Measurements from ENCODE around the gene LRBA.
"Not testable (repeated sequence)": the region's sequence is repeated elsewhere in the genome, so short reads cannot be mapped to it uniquely, and the experiment has no call there.

LRBA gene

GRCh38 chr4:150765216-150765615, 249.9 kb downstream of the LRBA start:
- TF ChIP-seq CTCF (IDR thresholded peaks at IDR 0.05; ENCODE audit: control insufficient read depth, insufficient read depth, low read depth, low read length, missing control alignments) = no peak
- no peak for DNase-seq (ENCODE audit: low read depth)
- H3K4me3 ChIP-seq (ENCODE audit: control insufficient read depth, low read depth, low read length) = no peak overlapping the region

- TF ChIP-seq CTCF (IDR thresholded peaks at IDR 0.05; ENCODE audit: control insufficient read depth, insufficient read depth, low read depth, low read length, missing control alignments) = no peak
- no peak overlapping the region for H3K4me3 ChIP-seq (ENCODE audit: control insufficient read depth, low read depth, low read length)
- no peak for DNase-seq (ENCODE audit: low read depth)
Observed at GRCh38 chr4:150751648-150752047, 263.4 kb downstream of the LRBA start.

GRCh38 chr4:150750824-150751223, 264.3 kb downstream of the LRBA start:
- TF ChIP-seq CTCF (IDR thresholded peaks at IDR 0.05; ENCODE audit: control insufficient read depth, insufficient read depth, low read depth, low read length, missing control alignments) = no peak
- no peak for DNase-seq (ENCODE audit: low read depth)
- no peak overlapping the region for H3K4me3 ChIP-seq (ENCODE audit: control insufficient read depth, low read depth, low read length)

GRCh38 chr4:150746156-150746555, 268.9 kb downstream of the LRBA start:
- TF ChIP-seq CTCF (IDR thresholded peaks at IDR 0.05; ENCODE audit: control insufficient read depth, insufficient read depth, low read depth, low read length, missing control alignments) = no peak
- no peak for DNase-seq (ENCODE audit: low read depth)
- H3K4me3 ChIP-seq (ENCODE audit: control insufficient read depth, low read depth, low read length) = no peak overlapping the region

GRCh38 chr4:150744570-150744969, 270.5 kb downstream of the LRBA start:
- DNase-seq (ENCODE audit: low read depth) = no peak
- H3K4me3 ChIP-seq (ENCODE audit: control insufficient read depth, low read depth, low read length) = no peak overlapping the region
- no peak for TF ChIP-seq CTCF (IDR thresholded peaks at IDR 0.05; ENCODE audit: control insufficient read depth, insufficient read depth, low read depth, low read length, missing control alignments)

GRCh38 chr4:150743564-150744342, 271.3 kb downstream of the LRBA start:
- TF ChIP-seq CTCF (IDR thresholded peaks at IDR 0.05; ENCODE audit: control insufficient read depth, insufficient read depth, low read depth, low read length, missing control alignments) = no peak
- no peak for DNase-seq (ENCODE audit: low read depth)
- no peak overlapping the region for H3K4me3 ChIP-seq (ENCODE audit: control insufficient read depth, low read depth, low read length)

GRCh38 chr4:150742930-150743329, 272.2 kb downstream of the LRBA start:
- not testable (repeated sequence) for DNase-seq (ENCODE audit: low read depth); H3K4me3 ChIP-seq (ENCODE audit: control insufficient read depth, low read depth, low read length)
